Thymus (tissue), 11 donors: ENCODE results near the gene STARD7. TPM values are rescaled to one million over a fixed set of nuclear protein-coding genes. Genes with fewer than 3 reads are reported as not detected.
A peak's percentile ranks its signal among the peaks of the same experiment; 100 is the strongest.
"Not testable (repeated sequence)": the region's sequence is repeated elsewhere in the genome, so short reads cannot be mapped to it uniquely, and the experiment has no call there.

ENCODE experiments used
- DNase-seq, 9 donors: peaks; one replicate each; pipeline ENCODE4 v3.0.0-alpha.2; 2013; ENCODE audit warnings: low spot score in 9 of 9, low read depth in 6 of 9, missing footprints in 1 of 9
- H3K27ac ChIP-seq, 2 donors: one replicate each; pipeline ENCODE4 v1.5.1; 2013; ENCODE audit warnings: control low read depth in 1 of 2, low read depth in 1 of 2, low read length in 1 of 2, mild to moderate bottlenecking in 1 of 2, moderate library complexity in 1 of 2
- H3K27me3 ChIP-seq, 2 donors: one replicate each; pipeline ENCODE4 v1.5.1; 2013; ENCODE audit warnings: low read length in 1 of 2; ENCODE audit not compliant: control insufficient read depth in 2 of 2, insufficient read depth in 1 of 2
- H3K36me3 ChIP-seq, 2 donors: one replicate each; pipeline ENCODE4 v1.5.1; 2013; ENCODE audit warnings: low read length in 1 of 2, mild to moderate bottlenecking in 1 of 2, moderate library complexity in 1 of 2; ENCODE audit not compliant: control insufficient read depth in 2 of 2, insufficient read depth in 2 of 2
- H3K4me1 ChIP-seq, 2 donors: one replicate each; pipeline ENCODE4 v1.5.1; 2013; ENCODE audit warnings: low read length in 2 of 2; ENCODE audit not compliant: control insufficient read depth in 2 of 2, insufficient read depth in 2 of 2
- H3K4me3 ChIP-seq, 2 donors: one replicate each; pipeline ENCODE4 v1.5.1; 2013; ENCODE audit warnings: low read length in 2 of 2, control low read depth in 1 of 2, mild to moderate bottlenecking in 1 of 2
- H3K9me3 ChIP-seq, 2 donors: one replicate each; pipeline ENCODE4 v1.5.1; 2013; ENCODE audit warnings: low read length in 1 of 2, mild to moderate bottlenecking in 1 of 2; ENCODE audit not compliant: control insufficient read depth in 2 of 2, insufficient read depth in 1 of 2
- WGBS: extraction: QIAGEN DNeasy Blood & Tissue Kit; methylation state at CpG from one replicate; pipeline ENCODE4 v1.1.7; 2013; 5-methylcytosine and 5-hydroxymethylcytosine counted together
- polyA plus RNA-seq: library from polyadenylated mRNA; stranded (reverse); fragments of 200-250 nt; gene quantifications from one replicate; pipeline ENCODE4 v1.2.3, GENCODE V29; 2013
- total RNA-seq: library from RNA; stranded (reverse); fragments of 120-200 nt; gene quantifications from one replicate; pipeline ENCODE4 v1.2.4, GENCODE V29; 2013
- donor health status: healthy.

Gene STARD7
- total and polyA plus RNA-seq, 2 donors, result 69.5 to 94.5 TPM

DNA sequence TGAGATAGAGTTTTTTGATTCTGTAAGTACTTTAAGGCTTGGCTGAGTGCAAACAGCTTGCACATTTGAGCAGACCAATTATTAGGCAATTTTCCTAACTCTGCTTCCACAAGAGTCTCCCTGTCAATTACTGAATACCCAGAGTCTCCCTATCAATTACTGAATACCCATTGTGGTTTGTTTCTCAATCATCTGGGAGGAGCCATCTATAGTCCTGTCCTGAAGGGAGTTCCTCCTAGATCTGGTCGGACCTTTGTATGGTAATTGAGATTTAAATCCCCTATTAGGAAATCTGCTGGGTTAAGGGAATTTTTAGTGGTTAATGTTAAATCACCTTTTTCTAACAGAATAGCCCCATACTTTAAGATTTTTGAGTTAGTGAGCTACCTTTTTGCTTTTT lies 12.5 kb upstream of the STARD7 start:
- H3K36me3 ChIP-seq, H3K9me3 ChIP-seq, H3K4me1 ChIP-seq, H3K4me3 ChIP-seq, H3K27ac ChIP-seq, H3K27me3 ChIP-seq, DNase-seq: not testable (repeated sequence)
- 97% methylated on average over 1 of the region's 1 CpG for WGBS

DNA sequence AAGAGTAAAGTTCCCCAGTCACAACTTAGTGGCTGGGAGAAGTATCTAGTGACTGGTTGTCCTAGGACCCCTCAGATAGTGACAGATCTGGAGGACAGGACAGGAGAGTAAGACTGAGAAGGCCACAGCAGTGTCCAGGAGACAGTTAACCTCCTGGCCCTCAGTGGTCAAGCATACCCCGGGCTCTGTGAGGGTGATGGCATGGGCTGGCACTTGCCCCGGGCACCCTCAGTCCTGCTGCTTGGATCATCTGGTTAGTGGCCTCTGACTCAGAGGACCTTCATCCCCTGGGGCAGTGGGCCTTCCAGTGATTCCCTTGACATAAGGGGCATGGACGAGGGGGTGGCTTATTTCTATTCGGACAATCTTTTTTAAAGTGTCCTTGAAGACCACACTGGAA lies 11.3 kb upstream of the STARD7 start:
- not testable (repeated sequence) for H3K27ac ChIP-seq, H3K4me3 ChIP-seq, DNase-seq, H3K36me3 ChIP-seq, H3K9me3 ChIP-seq, H3K4me1 ChIP-seq, H3K27me3 ChIP-seq
- 98% methylated on average over 4 of the region's 4 CpGs for WGBS

DNA sequence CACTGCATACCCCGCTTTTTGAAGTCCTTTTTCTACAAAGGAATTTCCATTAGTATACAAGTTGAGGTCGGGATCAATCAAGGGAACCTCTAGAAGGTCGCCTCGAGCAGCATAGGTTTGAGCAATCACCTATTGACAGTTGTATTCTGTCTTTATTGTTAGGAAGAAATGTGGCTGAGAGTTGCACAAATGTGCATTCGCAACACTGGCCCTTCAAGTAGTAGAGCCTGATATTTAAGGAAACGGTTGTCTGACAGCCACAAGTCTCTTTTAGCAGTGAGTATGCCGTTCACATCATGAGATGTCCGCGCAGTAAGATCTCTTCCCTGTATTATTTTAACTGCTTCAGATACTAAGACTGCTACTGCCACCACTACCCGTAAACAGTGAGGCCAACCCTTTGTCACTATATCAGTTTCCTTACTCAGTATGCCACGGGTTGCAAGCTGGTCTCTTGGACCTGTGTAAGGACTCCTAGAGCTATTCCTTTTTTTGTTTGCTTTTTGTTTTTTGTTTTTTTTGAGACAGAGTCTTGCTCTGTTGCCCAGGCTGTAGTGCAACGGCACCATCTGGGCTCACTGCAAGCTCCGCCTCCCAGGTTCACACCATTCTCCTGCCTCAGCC lies 10.0 kb upstream of the STARD7 start:
- no peaks in the 10 kb centered on the region for H3K9me3 ChIP-seq
- H3K36me3 ChIP-seq, result no peaks in the 10 kb centered on the region
- H3K27me3 ChIP-seq, result no peaks in the 10 kb centered on the region
- WGBS, result 97% methylated on average over 13 of the region's 13 CpGs
- no peaks in the 10 kb centered on the region for H3K4me1 ChIP-seq
- no peak overlapping the region for H3K4me3 ChIP-seq
- H3K27ac ChIP-seq, result no peak overlapping the region
- DNase-seq, result no peak

DNA sequence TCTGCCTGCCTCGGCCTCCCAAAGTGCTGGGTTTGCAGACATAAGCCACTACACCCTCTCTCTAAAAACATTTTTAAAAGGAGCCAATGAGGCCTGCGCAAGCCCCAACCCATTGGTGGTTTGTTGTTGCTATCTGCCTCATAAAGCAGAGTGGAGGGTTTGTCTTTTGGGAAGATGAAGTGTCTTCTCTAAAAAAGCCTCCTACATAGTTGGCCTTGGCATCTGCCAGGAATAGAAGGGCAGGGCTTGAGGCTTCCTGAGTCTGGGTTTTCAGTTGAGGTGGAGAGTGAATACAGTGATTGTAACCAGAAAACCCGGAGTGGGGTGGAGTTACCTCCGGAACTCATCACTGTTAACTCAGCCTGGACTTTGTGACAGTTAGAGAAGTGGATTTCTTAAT lies 5.9 kb upstream of the STARD7 start:
- Histone ChIP-seq H3K27me3 (no peaks in the 10 kb centered on the region), H3K4me1 (peaks cover 2 to 3% of the 10 kb centered on the region in 2 donors), H3K4me3 (no peak overlapping the region), H3K36me3 (no peaks in the 10 kb centered on the region), H3K9me3 (no peaks in the 10 kb centered on the region), H3K27ac (no peak overlapping the region)
- no peak for DNase-seq
- 98% methylated on average over 4 of the region's 4 CpGs for WGBS

GRCh38 chr2:96213379-96213778 lies 4.8 kb upstream of the STARD7 start:
- no peak overlapping the region for H3K27ac ChIP-seq
- H3K36me3 ChIP-seq, result no peaks in the 10 kb centered on the region
- 96% methylated on average over 12 of the region's 12 CpGs for WGBS
- H3K4me3 ChIP-seq, result no peak overlapping the region
- no peaks in the 10 kb centered on the region for H3K9me3 ChIP-seq
- H3K27me3 ChIP-seq, result no peaks in the 10 kb centered on the region
- peaks cover 5 to 6% of the 10 kb centered on the region in 2 donors for H3K4me1 ChIP-seq
- DNase-seq, result no peak

DNA sequence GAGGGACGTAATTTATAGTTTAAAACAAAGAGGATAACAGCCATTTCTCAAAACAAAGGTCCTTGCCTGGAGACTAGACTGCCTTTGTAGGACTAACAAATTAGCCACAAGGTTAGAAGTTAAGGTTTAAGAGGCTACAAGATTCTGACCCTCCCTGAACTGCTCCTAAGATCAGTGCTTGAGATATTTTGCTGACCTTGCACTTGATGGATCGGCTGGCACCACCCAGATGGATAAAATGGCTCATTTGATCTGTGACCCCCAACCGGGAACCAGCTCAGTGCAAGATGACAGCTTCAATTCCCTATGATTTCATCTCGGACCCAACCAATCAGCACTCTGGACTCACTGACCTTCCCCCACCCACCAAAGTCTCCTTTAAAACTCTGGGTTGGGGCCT lies 3.7 kb upstream of the STARD7 start:
- Histone ChIP-seq H3K27ac (no peak overlapping the region), H3K4me1 (peaks cover 8% of the 10 kb centered on the region in 2 donors), H3K4me3 (no peak overlapping the region), H3K9me3 (no peaks in the 10 kb centered on the region), H3K36me3 (no peaks in the 10 kb centered on the region), H3K27me3 (no peaks in the 10 kb centered on the region)
- WGBS, result 96% methylated on average over 4 of the region's 4 CpGs
- no peak for DNase-seq

GRCh38 chr2:96209729-96210085 lies 1.1 kb upstream of the STARD7 start:
- no peak for DNase-seq
- no peak overlapping the region for H3K27ac ChIP-seq
- H3K9me3 ChIP-seq, result no peaks in the 10 kb centered on the region
- H3K4me1 ChIP-seq, result peaks cover 15 to 20% of the 10 kb centered on the region in 2 donors
- no peaks in the 10 kb centered on the region for H3K36me3 ChIP-seq
- WGBS, result 99% methylated on average over 9 of the region's 9 CpGs
- H3K27me3 ChIP-seq, result no peaks in the 10 kb centered on the region
- no peak overlapping the region for H3K4me3 ChIP-seq

- Histone ChIP-seq H3K36me3 (no peaks in the 10 kb centered on the region), H3K4me1 (peaks cover 17 to 20% of the 10 kb centered on the region in 2 donors), H3K27me3 (no peaks in the 10 kb centered on the region), H3K9me3 (no peaks in the 10 kb centered on the region), H3K4me3 (peak overlapping the region; percentile 59 to 93), H3K27ac (peak overlapping the region; percentile 65 to 94)
- no peak for DNase-seq
- 13% methylated on average over 21 of the region's 21 CpGs for WGBS
Measured at GRCh38 chr2:96209011-96209728, 543 bp upstream of the STARD7 start.

- Histone ChIP-seq H3K4me3 (peak overlapping the region; percentile 59 to 93), H3K27me3 (no peaks in the 10 kb centered on the region), H3K4me1 (peaks cover 20 to 24% of the 10 kb centered on the region in 2 donors), H3K27ac (peak overlapping the region; percentile 94 to 95), H3K36me3 (no peaks in the 10 kb centered on the region), H3K9me3 (no peaks in the 10 kb centered on the region)
- WGBS, result under 1% methylated on average over 12 of the region's 12 CpGs
- peak in 2 of 9 donors; percentile 7 to 29 for DNase-seq
Measured at GRCh38 chr2:96207774-96208142, 869 bp downstream of the STARD7 start.
